Parathyroid adenoma (tissue), 2 donors: ENCODE measurements around the gene MTUS2.

ENCODE experiments used
- H2AFZ ChIP-seq: fragments of 300-600 bp; sonication (generic); one replicate; pipeline ENCODE4 v1.7.0; 2017; ENCODE audit warnings: antibody characterized with exemption, mild to moderate bottlenecking
- H3K27ac ChIP-seq: fragments of 300-600 bp; sonication (generic); one replicate; pipeline ENCODE4 v1.7.0; 2017
- H3K27me3 ChIP-seq: fragments of 300-600 bp; sonication (generic); one replicate; pipeline ENCODE4 v1.7.0; 2017; ENCODE audit warnings: low read length; ENCODE audit not compliant: control insufficient read depth, insufficient read depth
- H3K36me3 ChIP-seq: fragments of 300-600 bp; sonication (generic); one replicate; pipeline ENCODE4 v1.7.0; 2017; ENCODE audit warnings: low read length; ENCODE audit not compliant: control insufficient read depth, insufficient read depth
- H3K4me1 ChIP-seq: fragments of 300-600 bp; sonication (generic); one replicate; pipeline ENCODE4 v1.7.0; 2017; ENCODE audit warnings: control low read depth
- H3K4me2 ChIP-seq: fragments of 300-600 bp; sonication (generic); one replicate; pipeline ENCODE4 v1.7.0; 2017; ENCODE audit warnings: low read length
- H3K4me3 ChIP-seq: fragments of 300-600 bp; sonication (generic); one replicate; pipeline ENCODE4 v1.7.0; 2017; ENCODE audit warnings: low read depth, low read length
- H3K79me2 ChIP-seq: fragments of 300-600 bp; sonication (generic); one replicate; pipeline ENCODE4 v1.7.0; 2017; ENCODE audit warnings: control low read depth
- H3K9ac ChIP-seq: fragments of 300-600 bp; sonication (generic); one replicate; pipeline ENCODE4 v1.7.0; 2017; ENCODE audit warnings: mild to moderate bottlenecking
- H3K9me3 ChIP-seq: fragments of 300-600 bp; sonication (generic); one replicate; pipeline ENCODE4 v1.7.0; 2017; ENCODE audit warnings: low read length; ENCODE audit not compliant: control insufficient read depth
- CTCF ChIP-seq: fragments of 300-600 bp; sonication (generic); IDR thresholded peaks from one replicate; pipeline ENCODE4 v1.7.0; 2017; ENCODE audit warnings: antibody characterized with exemption, mild to moderate bottlenecking
- donor health status: primary hyperparathyroidism.

The MTUS2 gene

GRCh38 chr13:29100758-29101157 lies 280.6 kb downstream of the MTUS2 start:
- Histone ChIP-seq H3K9me3 (no peaks in the 10 kb centered on the region), H3K27ac (no peak overlapping the region), H3K79me2 (no peaks in the 10 kb centered on the region), H3K4me1 (no peaks in the 10 kb centered on the region), H2AFZ (no peak overlapping the region), H3K27me3 (no peaks in the 10 kb centered on the region), H3K9ac (no peak overlapping the region), H3K4me2 (no peak overlapping the region), H3K4me3 (no peak overlapping the region), H3K36me3 (no peaks in the 10 kb centered on the region)
- TF ChIP-seq CTCF, result no peak

- H3K9me3 ChIP-seq, result no peaks in the 10 kb centered on the region
- no peaks in the 10 kb centered on the region for H3K79me2 ChIP-seq
- no peak overlapping the region for H3K9ac ChIP-seq
- no peaks in the 10 kb centered on the region for H3K27me3 ChIP-seq
- no peaks in the 10 kb centered on the region for H3K4me1 ChIP-seq
- no peak for TF ChIP-seq CTCF
- no peak overlapping the region for H3K27ac ChIP-seq
- no peaks in the 10 kb centered on the region for H3K36me3 ChIP-seq
- no peak overlapping the region for H2AFZ ChIP-seq
- H3K4me2 ChIP-seq, result no peak overlapping the region
- H3K4me3 ChIP-seq, result no peak overlapping the region
Measured at GRCh38 chr13:29101409-29101808, 281.3 kb downstream of the MTUS2 start.

GRCh38 chr13:29101905-29102304 lies 281.8 kb downstream of the MTUS2 start:
- Histone ChIP-seq H3K27ac (no peak overlapping the region), H3K27me3 (no peaks in the 10 kb centered on the region), H2AFZ (no peak overlapping the region), H3K4me1 (no peaks in the 10 kb centered on the region), H3K79me2 (no peaks in the 10 kb centered on the region), H3K4me2 (no peak overlapping the region), H3K9ac (no peak overlapping the region), H3K9me3 (no peaks in the 10 kb centered on the region), H3K36me3 (no peaks in the 10 kb centered on the region), H3K4me3 (no peak overlapping the region)
- TF ChIP-seq CTCF, result no peak

- H3K79me2 ChIP-seq, result no peaks in the 10 kb centered on the region
- no peak overlapping the region for H3K27ac ChIP-seq
- H3K36me3 ChIP-seq, result no peaks in the 10 kb centered on the region
- TF ChIP-seq CTCF, result no peak
- H2AFZ ChIP-seq, result no peak overlapping the region
- H3K4me1 ChIP-seq, result no peaks in the 10 kb centered on the region
- no peak overlapping the region for H3K4me2 ChIP-seq
- H3K9ac ChIP-seq, result no peak overlapping the region
- no peaks in the 10 kb centered on the region for H3K27me3 ChIP-seq
- no peak overlapping the region for H3K4me3 ChIP-seq
- H3K9me3 ChIP-seq, result no peaks in the 10 kb centered on the region
Measured at GRCh38 chr13:29103065-29103800, 283.1 kb downstream of the MTUS2 start.

GRCh38 chr13:29104461-29104860 lies 284.3 kb downstream of the MTUS2 start:
- no peak overlapping the region for H3K4me3 ChIP-seq
- no peaks in the 10 kb centered on the region for H3K27me3 ChIP-seq
- H3K9me3 ChIP-seq, result no peaks in the 10 kb centered on the region
- H3K79me2 ChIP-seq, result no peaks in the 10 kb centered on the region
- H3K36me3 ChIP-seq, result no peaks in the 10 kb centered on the region
- no peak for TF ChIP-seq CTCF
- H3K27ac ChIP-seq, result no peak overlapping the region
- no peak overlapping the region for H2AFZ ChIP-seq
- H3K4me1 ChIP-seq, result no peaks in the 10 kb centered on the region
- H3K4me2 ChIP-seq, result no peak overlapping the region
- H3K9ac ChIP-seq, result no peak overlapping the region
